GM12878 (cell line): Measurements from ENCODE around the gene GRK2. TPM values are rescaled to one million over a fixed set of nuclear protein-coding genes. Genes with fewer than 3 reads are reported as not detected.

Source experiments
- ATAC-seq: fragments of 200-7000 bp; cut with Tn5 transposase; 3 replicates; pipeline ENCODE4 v1.9.1; 2020; ENCODE audit warnings: mild to moderate bottlenecking, moderate library complexity
- BruUV-seq: library from RNA; stranded (reverse); fragments of 400-500 nt; replicated peaks from 2 replicates; lab custom pipeline; 2021; lab: Mats Ljungman, UMichigan
- CTCF ChIA-PET: fragments of 300-600 bp; sonication (Branson Sonifier 250); formaldehyde crosslinking; extraction: SDS; loops from one replicate; lab custom pipeline; 2021; ENCODE audit warnings: inconsistent platforms; lab: Yijun Ruan, JAX
- POLR2A ChIA-PET: fragments of 350-600 bp; formaldehyde crosslinking; extraction: SDS; loops from one replicate; lab custom pipeline; 2021; ENCODE audit warnings: inconsistent platforms; lab: Charles Lee
- RAD21 ChIA-PET: fragments of 300-600 bp; sonication (Branson Sonifier 250); formaldehyde crosslinking; loops from one replicate; lab custom pipeline; 2023; ENCODE audit warnings: antibody characterized with exemption; ENCODE audit not compliant: unreplicated experiment; lab: Charles Lee
- SMC1A ChIA-PET: fragments of 300-600 bp; sonication (Branson Sonifier 250); formaldehyde crosslinking; loops from one replicate; lab custom pipeline; 2023; ENCODE audit not compliant: unreplicated experiment, uncharacterized antibody; lab: Charles Lee
- DNase-seq: peaks from one replicate; pipeline ENCODE4 v3.0.0-alpha.2; 2011; ENCODE audit warnings: low read depth, low spot score
- FAIRE-seq: peaks from 3 replicates; lab custom pipeline; 2011; peaks lifted over from hg19 to GRCh38; lab: Jason Lieb, UNC
- H2AFZ ChIP-seq: 2 replicates; pipeline ENCODE4 v1.6.0; 2011; ENCODE audit warnings: low read depth, low read length, control low read depth; ENCODE audit not compliant: control insufficient read depth
- H3K27ac ChIP-seq: 2 replicates; pipeline ENCODE4 v1.5.1; 2011; ENCODE audit warnings: control low read depth; ENCODE audit not compliant: control insufficient read depth, insufficient read depth
- H3K27me3 ChIP-seq, 2 experiments: replicated peaks in 1 of 2; 2 replicates each; pipeline versions ENCODE4 v1.6.0 to v1.6.1; 2011; ENCODE audit warnings: low read length in 1 of 2; ENCODE audit not compliant: control insufficient read depth in 2 of 2, insufficient read depth in 2 of 2
- H3K36me3 ChIP-seq, 2 experiments: 2 replicates each; pipeline ENCODE4 v1.5.1; 2011; ENCODE audit warnings: low read length in 1 of 2; ENCODE audit not compliant: control insufficient read depth in 2 of 2, insufficient read depth in 2 of 2
- H3K4me1 ChIP-seq: 2 replicates; pipeline ENCODE4 v1.6.1; 2011; ENCODE audit warnings: mild to moderate bottlenecking, low read length, moderate library complexity, mixed read lengths; ENCODE audit not compliant: control insufficient read depth, insufficient read depth
- H3K4me2 ChIP-seq: 2 replicates; pipeline ENCODE4 v1.6.0; 2011; ENCODE audit warnings: control low read depth; ENCODE audit not compliant: control insufficient read depth, insufficient read depth
- H3K4me3 ChIP-seq: fragments of 200-600 bp; sonication (generic); 2 replicates; pipeline ENCODE4 v1.5.1; 2016
- H3K79me2 ChIP-seq: 2 replicates; pipeline ENCODE4 v1.6.0; 2011; ENCODE audit warnings: low read length; ENCODE audit not compliant: control insufficient read depth, insufficient read depth
- H3K9ac ChIP-seq: 2 replicates; pipeline ENCODE4 v1.8.0; 2011; ENCODE audit warnings: low read length, control low read depth, mixed read lengths; ENCODE audit not compliant: control insufficient read depth, insufficient read depth
- H3K9me3 ChIP-seq: replicated peaks from 3 replicates; pipeline ENCODE4 v1.5.1; 2011; ENCODE audit warnings: mild to moderate bottlenecking, low read length; ENCODE audit not compliant: control insufficient read depth, insufficient read depth
- H4K20me1 ChIP-seq: 2 replicates; pipeline ENCODE4 v1.6.0; 2011; ENCODE audit not compliant: control insufficient read depth, insufficient read depth
- JUNB ChIP-seq: IDR thresholded peaks from 2 replicates; pipeline ENCODE4 v1.6.1; 2016; ENCODE audit warnings: antibody characterized with exemption, mild to moderate bottlenecking
- MEF2B ChIP-seq: fragments of 450-650 bp; IDR thresholded peaks from 2 replicates; pipeline ENCODE4 v1.6.1; 2018; ENCODE audit warnings: mild to moderate bottlenecking, moderate library complexity; ENCODE audit not compliant: partially characterized antibody, poor library complexity, severe bottlenecking
- MTA2 ChIP-seq: fragments of 450-650 bp; IDR thresholded peaks from 2 replicates; pipeline ENCODE4 v1.6.1; 2016; ENCODE audit warnings: low read depth, mild to moderate bottlenecking, moderate library complexity
- NFYA ChIP-seq: IDR thresholded peaks from 2 replicates; pipeline ENCODE4 v1.6.1; 2011; ENCODE audit warnings: low read depth, mild to moderate bottlenecking, low read length, improper control_type of control experiment, borderline replicate concordance
- POLR2A ChIP-seq: IDR thresholded peaks from 2 replicates; pipeline ENCODE4 v1.6.1; 2011; ENCODE audit warnings: low read depth, mild to moderate bottlenecking, low read length
- POLR2AphosphoS5 ChIP-seq: IDR thresholded peaks from 2 replicates; pipeline ENCODE4 v1.6.1; 2011; ENCODE audit warnings: mild to moderate bottlenecking, low read length, inconsistent platforms
- STAT3 ChIP-seq: IDR thresholded peaks from 2 replicates; pipeline ENCODE4 v1.6.1; 2011; ENCODE audit warnings: low read depth, low read length, improper control_type of control experiment
- WGBS: methylation state at CpG from one replicate; pipeline ENCODE4 v1.1.6; 2016; ENCODE audit warnings: low lambda C conversion rate; ENCODE audit not compliant: insufficient replicate concordance, insufficient coverage; ENCODE audit errors: missing lambda C conversion rate; 5-methylcytosine and 5-hydroxymethylcytosine counted together
- in situ Hi-C: fragments of 300-500 bp; cut with MboI; formaldehyde crosslinking; loops from 9 replicates; pipeline ENCODE4 v1.14.3; 2018; ENCODE audit warnings: mixed read lengths
- intact Hi-C: fragments of 100-400 bp; cut with micrococcal nuclease; formaldehyde crosslinking; loops from one replicate; pipeline ENCODE4 v1.14.2; 2022; ENCODE audit not compliant: unreplicated experiment
- polyA plus RNA-seq, 11 experiments: library from polyadenylated mRNA; depleted of rRNA in 4 of 11; unstranded in 6 of 11; stranded (reverse) in 5 of 11; fragments of >200 nt; fragmentation: Nextera tagmentation in 4 of 11; fragmentation: Illumina TruSeq in 1 of 11; extraction: Ambion mirVana in 4 of 11; extraction: Trizol in 1 of 11; gene quantifications; 1 replicate in 1 of 11; 2 replicates in 10 of 11; pipeline versions ENCODE4 v1.2.1 to v1.2.3, GENCODE V29; 2011 to 2016; ENCODE audit warnings: inconsistent platforms in 2 of 11, missing spikeins in 2 of 11, low read depth in 1 of 11
- total RNA-seq, 4 experiments: library from RNA; depleted of rRNA in 3 of 4; stranded (reverse); fragments of >200 nt in 3 of 4; fragmentation: Illumina TruSeq in 1 of 4; extraction: Trizol in 1 of 4; gene quantifications; 2 replicates each; pipeline versions ENCODE4 v1.2.1 to v1.2.3, GENCODE V29; 2013 to 2021
- TF ChIP-seq, protein P1 (sequence below): fragments of 450-650 bp; IDR thresholded peaks from 2 replicates; pipeline ENCODE4 v1.6.1; 2014; ENCODE audit warnings: mild to moderate bottlenecking
- TF ChIP-seq, protein P2 (sequence below): fragments of 150-350 bp; IDR thresholded peaks from 2 replicates; pipeline ENCODE4 v1.6.1; 2014; ENCODE audit warnings: mild to moderate bottlenecking, low read depth, low read length
- TF ChIP-seq, protein P3 (sequence below): fragments of 450-650 bp; IDR thresholded peaks from 2 replicates; pipeline ENCODE4 v1.6.1; 2016; ENCODE audit warnings: mild to moderate bottlenecking, moderate library complexity, borderline replicate concordance

The GRK2 gene
- total and polyA plus RNA-seq, 10 of the 15 experiments (the other 5 are each of a cell fraction or from before 2014, with no cell fraction given) = 1.0 to 160 (median 66.1) TPM

DNA sequence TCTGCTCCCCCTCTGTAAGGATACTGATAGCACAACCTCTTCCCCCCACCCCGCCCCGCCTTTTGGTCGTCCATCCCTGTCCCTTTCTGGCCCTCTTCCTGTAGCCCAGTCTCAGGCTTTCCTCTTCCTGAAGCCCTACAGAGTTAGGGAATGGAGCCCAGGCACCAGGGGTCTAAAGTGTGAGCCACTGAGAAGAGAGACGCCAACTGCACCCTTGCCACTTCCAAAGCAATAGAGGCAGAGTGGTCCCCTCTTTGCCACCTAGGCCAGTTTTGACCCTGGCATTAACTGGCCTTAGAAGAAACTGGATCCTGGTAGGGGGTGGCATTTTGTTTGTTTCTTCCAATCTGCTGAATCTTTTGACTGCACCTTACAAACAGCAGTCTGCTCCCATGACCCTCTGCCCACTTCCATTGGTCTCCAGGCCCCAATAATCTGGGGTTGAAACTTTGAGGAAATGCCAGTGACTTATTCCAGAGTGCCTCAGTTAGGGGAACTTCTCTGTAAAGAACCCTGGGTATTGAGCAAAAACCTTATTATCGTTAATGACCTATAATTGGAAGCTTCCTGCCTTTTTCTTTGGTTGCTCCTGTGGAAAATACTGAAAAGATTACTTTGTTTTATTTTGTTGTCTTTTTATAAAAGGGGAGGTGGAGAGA is 9.7 kb upstream of the GRK2 start:
- Histone ChIP-seq H3K4me2 (no peak overlapping the region), H2AFZ (no peak overlapping the region), H3K27ac (no peak overlapping the region), H3K4me1 (no peaks in the 10 kb centered on the region), H4K20me1 (peaks cover 5% of the 10 kb centered on the region; the same call in 1 of the 2 replicates), H3K4me3 (no peak overlapping the region), H3K36me3 (peaks cover 39 to 42% of the 10 kb centered on the region in 2 experiments), H3K27me3 (no peaks in the 10 kb centered on the region), H3K79me2 (no peaks in the 10 kb centered on the region), H3K9ac (no peak overlapping the region), H3K9me3 (no peaks in the 10 kb centered on the region)
- no peak for TF ChIP-seq STAT3
- TF ChIP-seq MTA2 = no peak
- peak; percentile 20; the same call in 1 of the 2 replicates for TF ChIP-seq POLR2AphosphoS5
- TF ChIP-seq, protein P1, sequence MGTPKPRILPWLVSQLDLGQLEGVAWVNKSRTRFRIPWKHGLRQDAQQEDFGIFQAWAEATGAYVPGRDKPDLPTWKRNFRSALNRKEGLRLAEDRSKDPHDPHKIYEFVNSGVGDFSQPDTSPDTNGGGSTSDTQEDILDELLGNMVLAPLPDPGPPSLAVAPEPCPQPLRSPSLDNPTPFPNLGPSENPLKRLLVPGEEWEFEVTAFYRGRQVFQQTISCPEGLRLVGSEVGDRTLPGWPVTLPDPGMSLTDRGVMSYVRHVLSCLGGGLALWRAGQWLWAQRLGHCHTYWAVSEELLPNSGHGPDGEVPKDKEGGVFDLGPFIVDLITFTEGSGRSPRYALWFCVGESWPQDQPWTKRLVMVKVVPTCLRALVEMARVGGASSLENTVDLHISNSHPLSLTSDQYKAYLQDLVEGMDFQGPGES = no peak
- TF ChIP-seq MEF2B = no peak
- no peak; the same call in 1 of the 2 replicates for TF ChIP-seq POLR2A
- 84% methylated on average over 5 of the region's 5 CpGs for WGBS
- TSS peak; percentile 47 for BruUV-seq
- in situ Hi-C loops = no loop called here
- ChIA-PET RAD21 (no interaction called here), CTCF (no interaction called here), SMC1A (no interaction called here), POLR2A (no interaction called here)
- FAIRE-seq (no peak), DNase-seq (no peak), ATAC-seq (no peak)
- intact Hi-C loops = no loop called here

DNA sequence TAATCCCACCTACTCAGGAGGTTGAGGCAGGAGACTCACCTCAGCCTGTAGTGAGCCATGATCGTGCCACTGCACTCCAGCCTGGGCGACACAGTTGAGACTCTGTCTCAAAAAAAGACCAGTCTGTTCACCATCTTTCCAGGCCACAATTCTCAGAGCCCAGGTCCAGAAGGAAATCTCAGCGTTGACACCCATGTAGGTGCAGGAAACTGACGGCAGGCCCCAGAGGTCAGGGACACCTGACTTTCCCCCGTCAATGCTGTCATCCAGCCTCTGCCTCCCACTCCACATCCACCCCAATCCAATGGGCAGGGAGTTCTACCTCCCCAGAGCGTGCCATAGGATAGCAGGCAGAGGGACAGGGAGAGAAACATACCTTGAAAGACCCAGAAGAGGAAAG is 5.9 kb upstream of the GRK2 start:
- in situ Hi-C loops (loop anchor here (5.0 kb wide), 2 partner anchors 57 to 122 kb away; no protein-coding TSS in a partner anchor), intact Hi-C loops (loop anchor here (10.0 kb wide), 1 partner anchor 224 kb away; the partner anchor contains the start of gene AIP)
- DNase-seq = no peak
- Histone ChIP-seq H3K9ac (no peak overlapping the region), H2AFZ (no peak overlapping the region), H3K79me2 (no peaks in the 10 kb centered on the region), H3K4me1 (peaks cover 7% of the 10 kb centered on the region), H4K20me1 (no peaks in the 10 kb centered on the region), H3K4me3 (no peak overlapping the region), H3K27ac (no peak overlapping the region), H3K27me3 (no peaks in the 10 kb centered on the region), H3K36me3 (peaks cover 8 to 13% of the 10 kb centered on the region in 2 experiments), H3K4me2 (no peak overlapping the region), H3K9me3 (no peaks in the 10 kb centered on the region)
- ChIA-PET POLR2A (no interaction called here), SMC1A (no interaction called here), RAD21 (no interaction called here), CTCF (no interaction called here)
- BruUV-seq = no TSS peak
- no peak for FAIRE-seq
- ATAC-seq = no peak
- 72% methylated on average over 6 of the region's 6 CpGs for WGBS
- TF ChIP-seq, protein P2, sequence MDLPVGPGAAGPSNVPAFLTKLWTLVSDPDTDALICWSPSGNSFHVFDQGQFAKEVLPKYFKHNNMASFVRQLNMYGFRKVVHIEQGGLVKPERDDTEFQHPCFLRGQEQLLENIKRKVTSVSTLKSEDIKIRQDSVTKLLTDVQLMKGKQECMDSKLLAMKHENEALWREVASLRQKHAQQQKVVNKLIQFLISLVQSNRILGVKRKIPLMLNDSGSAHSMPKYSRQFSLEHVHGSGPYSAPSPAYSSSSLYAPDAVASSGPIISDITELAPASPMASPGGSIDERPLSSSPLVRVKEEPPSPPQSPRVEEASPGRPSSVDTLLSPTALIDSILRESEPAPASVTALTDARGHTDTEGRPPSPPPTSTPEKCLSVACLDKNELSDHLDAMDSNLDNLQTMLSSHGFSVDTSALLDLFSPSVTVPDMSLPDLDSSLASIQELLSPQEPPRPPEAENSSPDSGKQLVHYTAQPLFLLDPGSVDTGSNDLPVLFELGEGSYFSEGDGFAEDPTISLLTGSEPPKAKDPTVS = no peak
- TF ChIP-seq JUNB (no peak), NFYA (no peak)
- TF ChIP-seq, protein P3, sequence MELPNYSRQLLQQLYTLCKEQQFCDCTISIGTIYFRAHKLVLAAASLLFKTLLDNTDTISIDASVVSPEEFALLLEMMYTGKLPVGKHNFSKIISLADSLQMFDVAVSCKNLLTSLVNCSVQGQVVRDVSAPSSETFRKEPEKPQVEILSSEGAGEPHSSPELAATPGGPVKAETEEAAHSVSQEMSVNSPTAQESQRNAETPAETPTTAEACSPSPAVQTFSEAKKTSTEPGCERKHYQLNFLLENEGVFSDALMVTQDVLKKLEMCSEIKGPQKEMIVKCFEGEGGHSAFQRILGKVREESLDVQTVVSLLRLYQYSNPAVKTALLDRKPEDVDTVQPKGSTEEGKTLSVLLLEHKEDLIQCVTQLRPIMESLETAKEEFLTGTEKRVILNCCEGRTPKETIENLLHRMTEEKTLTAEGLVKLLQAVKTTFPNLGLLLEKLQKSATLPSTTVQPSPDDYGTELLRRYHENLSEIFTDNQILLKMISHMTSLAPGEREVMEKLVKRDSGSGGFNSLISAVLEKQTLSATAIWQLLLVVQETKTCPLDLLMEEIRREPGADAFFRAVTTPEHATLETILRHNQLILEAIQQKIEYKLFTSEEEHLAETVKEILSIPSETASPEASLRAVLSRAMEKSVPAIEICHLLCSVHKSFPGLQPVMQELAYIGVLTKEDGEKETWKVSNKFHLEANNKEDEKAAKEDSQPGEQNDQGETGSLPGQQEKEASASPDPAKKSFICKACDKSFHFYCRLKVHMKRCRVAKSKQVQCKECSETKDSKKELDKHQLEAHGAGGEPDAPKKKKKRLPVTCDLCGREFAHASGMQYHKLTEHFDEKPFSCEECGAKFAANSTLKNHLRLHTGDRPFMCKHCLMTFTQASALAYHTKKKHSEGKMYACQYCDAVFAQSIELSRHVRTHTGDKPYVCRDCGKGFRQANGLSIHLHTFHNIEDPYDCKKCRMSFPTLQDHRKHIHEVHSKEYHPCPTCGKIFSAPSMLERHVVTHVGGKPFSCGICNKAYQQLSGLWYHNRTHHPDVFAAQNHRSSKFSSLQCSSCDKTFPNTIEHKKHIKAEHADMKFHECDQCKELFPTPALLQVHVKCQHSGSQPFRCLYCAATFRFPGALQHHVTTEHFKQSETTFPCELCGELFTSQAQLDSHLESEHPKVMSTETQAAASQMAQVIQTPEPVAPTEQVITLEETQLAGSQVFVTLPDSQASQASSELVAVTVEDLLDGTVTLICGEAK = no peak
